ENCODE data around the gene BRF1. TPM values are rescaled to one million over a fixed set of nuclear protein-coding genes. Genes with fewer than 3 reads are reported as not detected.

The BRF1 gene
- polyA plus RNA-seq, 1 of the 3 experiments (the other 2 are of a cell fraction): 15.7 TPM

DNA sequence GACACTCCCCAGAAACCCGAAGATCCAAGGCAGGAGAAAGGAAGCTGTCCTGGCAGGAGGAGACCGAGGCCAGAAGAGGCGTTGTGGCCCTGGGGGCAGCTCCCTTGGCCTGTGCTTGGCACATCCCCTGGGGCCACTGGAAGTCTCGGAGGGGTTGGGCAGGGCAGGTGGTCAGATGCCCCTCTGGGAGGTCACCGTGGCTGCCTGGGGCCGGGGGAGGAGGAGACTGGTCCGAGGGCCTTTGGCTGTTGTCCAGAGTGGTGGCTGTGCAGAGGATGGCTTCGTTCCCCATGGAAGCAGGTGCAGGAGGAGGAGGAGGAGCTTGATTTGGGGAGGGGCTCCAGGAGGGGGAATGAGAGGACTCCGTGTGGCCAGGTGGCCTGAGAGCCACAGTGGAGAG, 116.3 kb downstream of the BRF1 start:
- Histone ChIP-seq H3K27me3 (ENCODE audit: insufficient read depth) (no peaks in the 10 kb centered on the region), H2AFZ (ENCODE audit: low read depth) (no peak overlapping the region), H3K9me3 (no peaks in the 10 kb centered on the region), H3K9ac (no peak overlapping the region), H3K4me1 (ENCODE audit: control insufficient read depth in 1 of 2, insufficient read depth in 2 of 2, low read depth in 1 of 2, low read length in 1 of 2) (peaks cover 0 to 8% of the 10 kb centered on the region in 2 experiments; a peak in 2 of 4 replicates), H3K4me3 (ENCODE audit: low read depth in 2 of 2, low read length in 1 of 2) (no peak overlapping the region), H3K79me2 (ENCODE audit: insufficient read depth) (no peaks in the 10 kb centered on the region), H3K4me2 (no peak overlapping the region), H4K20me1 (ENCODE audit: insufficient read depth) (no peaks in the 10 kb centered on the region), H3K36me3 (replicated peaks in 1 of 2; ENCODE audit: control insufficient read depth in 1 of 2, insufficient read depth in 2 of 2, low read length in 1 of 2) (no peaks in the 10 kb centered on the region), H3F3A (replicated peaks; ENCODE audit: insufficient read depth) (peaks cover 7% of the 10 kb centered on the region), H3K9me2 (no peaks in the 10 kb centered on the region), H3K27ac (ENCODE audit: low read depth in 2 of 2, low read length in 1 of 2) (no peak overlapping the region)
- TF ChIP-seq POLR2AphosphoS5 (IDR thresholded peaks at IDR 0.05; ENCODE audit: low read depth, low read length): no peak
- no peak for TF ChIP-seq RXRA (IDR thresholded peaks at IDR 0.05; ENCODE audit: borderline replicate concordance, low read depth)
- TF ChIP-seq USF1 (IDR thresholded peaks at IDR 0.05; ENCODE audit: borderline replicate concordance, low read depth): no peak
- TF ChIP-seq RAD21 (IDR thresholded peaks at IDR 0.05; ENCODE audit: low read length): no peak
- TF ChIP-seq RCOR1 (IDR thresholded peaks at IDR 0.05; ENCODE audit: low read length): no peak
- TF ChIP-seq GABPA (IDR thresholded peaks at IDR 0.05; ENCODE audit: low read depth): no peak
- no peak for TF ChIP-seq CHD2 (IDR thresholded peaks at IDR 0.05; ENCODE audit: low read length, partially characterized antibody)
- TF ChIP-seq MXI1 (IDR thresholded peaks at IDR 0.05; ENCODE audit: low read depth, low read length): no peak
- TF ChIP-seq MAX (IDR thresholded peaks at IDR 0.05; ENCODE audit: low read depth): no peak
- no peak for TF ChIP-seq TAF1 (IDR thresholded peaks at IDR 0.05; ENCODE audit: borderline replicate concordance, low read depth, low read length)
- TF ChIP-seq SMC3 (IDR thresholded peaks at IDR 0.05; ENCODE audit: low read depth, low read length): no peak
- TF ChIP-seq TEAD4 (IDR thresholded peaks at IDR 0.05; ENCODE audit: borderline replicate concordance, insufficient read depth): no peak
- TF ChIP-seq, protein P1, sequence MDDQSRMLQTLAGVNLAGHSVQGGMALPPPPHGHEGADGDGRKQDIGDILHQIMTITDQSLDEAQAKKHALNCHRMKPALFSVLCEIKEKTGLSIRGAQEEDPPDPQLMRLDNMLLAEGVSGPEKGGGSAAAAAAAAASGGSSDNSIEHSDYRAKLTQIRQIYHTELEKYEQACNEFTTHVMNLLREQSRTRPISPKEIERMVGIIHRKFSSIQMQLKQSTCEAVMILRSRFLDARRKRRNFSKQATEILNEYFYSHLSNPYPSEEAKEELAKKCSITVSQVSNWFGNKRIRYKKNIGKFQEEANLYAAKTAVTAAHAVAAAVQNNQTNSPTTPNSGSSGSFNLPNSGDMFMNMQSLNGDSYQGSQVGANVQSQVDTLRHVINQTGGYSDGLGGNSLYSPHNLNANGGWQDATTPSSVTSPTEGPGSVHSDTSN (IDR thresholded peaks at IDR 0.05): no peak
- no peak for TF ChIP-seq GATA2 (CRISPR knock-in tag; IDR thresholded peaks at IDR 0.05)
- no peak for TF ChIP-seq NRF1 (IDR thresholded peaks at IDR 0.05; ENCODE audit: low read depth, low read length)
- TF ChIP-seq JUND (IDR thresholded peaks at IDR 0.05): no peak
- no peak for TF ChIP-seq RFX5 (IDR thresholded peaks at IDR 0.05; ENCODE audit: low read length)
- TF ChIP-seq IRF3 (IDR thresholded peaks at IDR 0.05; ENCODE audit: low read depth, low read length): no peak
- POLR2A ChIA-PET: interaction anchor here (1.0 kb wide), 1 partner anchor 10 kb away, joined by 5 read pairs; no protein-coding TSS in a partner anchor
- CTCF ChIA-PET: interaction anchor here (1.5 to 1.7 kb wide), 2 partner anchors 16 to 94 kb away, joined by 3 to 4 read pairs; no protein-coding TSS in a partner anchor
- DNase-seq: no peak
- 53% methylated on average over 3 of the region's 9 CpGs for WGBS (ENCODE audit: low lambda C conversion rate)

All from SK-N-SH (cell line).